Adrenal gland (tissue), 12 donors: ENCODE data around the gene RMND5B. TPM values are rescaled to one million over a fixed set of nuclear protein-coding genes. Genes with fewer than 3 reads are reported as not detected.

Experiments
- DNase-seq, 7 donors: peaks; one replicate each; pipeline ENCODE4 v3.0.0-alpha.2; 2019 to 2020
- H3K27ac ChIP-seq, 5 donors: fragments of 200-600 bp; sonication (generic) in 4 of 5; 1 replicate in 3 of 5; 2 replicates in 2 of 5; pipeline versions ENCODE4 v1.5.1 to v1.8.0; 2016 to 2020; ENCODE audit warnings: mild to moderate bottlenecking in 1 of 5
- H3K27me3 ChIP-seq: fragments of 200-600 bp; 2 replicates; pipeline ENCODE4 v1.8.0; 2021
- H3K36me3 ChIP-seq, 2 donors: fragments of 200-600 bp; replicated peaks in 1 of 2; 1 replicate in 1 of 2; 2 replicates in 1 of 2; pipeline versions ENCODE4 v1.5.1 to v1.8.0; 2018 to 2022
- H3K4me1 ChIP-seq, 2 donors: fragments of 200-600 bp; replicated peaks in 1 of 2; 1 replicate in 1 of 2; 2 replicates in 1 of 2; pipeline versions ENCODE4 v1.5.1 to v1.8.0; 2018 to 2021
- H3K4me3 ChIP-seq, 4 donors: fragments of 200-600 bp; sonication (generic) in 3 of 4; one replicate each; pipeline ENCODE4 v1.5.1; 2016 to 2018
- H3K9me3 ChIP-seq, 3 donors: fragments of 200-600 bp; sonication (generic) in 1 of 3; replicated peaks in 1 of 3; 1 replicate in 2 of 3; 2 replicates in 1 of 3; pipeline versions ENCODE4 v1.5.1 to v1.8.0; 2016 to 2021
- CTCF ChIP-seq, 6 experiments: fragments of 450-650 bp in 4 of 6; fragments of 200-600 bp in 2 of 6; sonication (generic) in 1 of 6; IDR thresholded peaks; 1 replicate in 5 of 6; 2 replicates in 1 of 6; pipeline versions ENCODE4 v1.5.1 to v1.8.0; 2016 to 2021; ENCODE audit warnings: antibody characterized with exemption in 6 of 6, mild to moderate bottlenecking in 2 of 6, moderate library complexity in 1 of 6
- POLR2A ChIP-seq, 2 donors: fragments of 450-650 bp; IDR thresholded peaks; one replicate each; pipeline ENCODE4 v1.6.1; 2017; ENCODE audit warnings: antibody characterized with exemption in 2 of 2, mild to moderate bottlenecking in 2 of 2, moderate library complexity in 1 of 2
- WGBS, 4 donors: extraction: QIAGEN DNeasy Blood & Tissue Kit in 2 of 4; methylation state at CpG; one replicate each; pipeline versions ENCODE4 v1.1.5 to v1.1.7; 2013 to 2017; 5-methylcytosine and 5-hydroxymethylcytosine counted together
- intact Hi-C, 2 donors: fragments of 100-400 bp; cut with DNase I; formaldehyde crosslinking; loops; one replicate each; pipeline versions ENCODE4 v1.14.1 to v1.15.0; 2022 to 2023
- polyA plus RNA-seq, 3 donors: library from polyadenylated mRNA; stranded (reverse); fragments of 200-250 nt in 2 of 3; fragments of 350-450 nt in 1 of 3; fragmentation: Illumina TruSeq in 1 of 3; extraction: RNeasy Lipid Tissue Mini Kit (QIAGEN cat#74804) in 1 of 3; gene quantifications; one replicate each; pipeline ENCODE4 v1.2.3, GENCODE V29; 2013 to 2014
- total RNA-seq, 9 donors: library from RNA; depleted of rRNA in 4 of 9; stranded (reverse); fragments of >200 nt in 4 of 9; fragments of 120-200 nt in 1 of 9; fragmentation: NEBNext Ultra II Directional in 1 of 9; extraction: Animal tissue kit (Norgen Biotek cat#: 25700) in 1 of 9; gene quantifications; one replicate each; pipeline versions ENCODE4 v1.1.0 to v1.2.4, GENCODE V29; 2013 to 2023
- donor health status: healthy with polysubstance abuse.
- donor health status: Bipolar disorder and iron deficiency.
- donor health status: DM: yes; HTN: yes; CAD: no.
- donor health status: DM: no; HTN: no; CAD: no.
- donor health status: DM: no; HTN: no; CAD: no.
- donor health status: DM: yes; HTN: yes; CAD: no.

The RMND5B gene
- total and polyA plus RNA-seq, 12 donors = 28.1 to 51.4 (median 37.0) TPM

GRCh38 chr5:178120607-178121357 lies 10.0 kb upstream of the RMND5B start:
- Histone ChIP-seq H3K36me3 (no peaks in the 10 kb centered on the region), H3K27me3 (no peaks in the 10 kb centered on the region), H3K4me1 (peaks cover 0 to 5% of the 10 kb centered on the region in 2 donors), H3K4me3 (no peak overlapping the region), H3K27ac (no peak overlapping the region), H3K9me3 (no peaks in the 10 kb centered on the region)
- WGBS, 4 donors = 36 to 63% (median 49%) methylated on average over 9 to 29 of the region's 29 CpGs
- peak; percentile 79 to 95 (median 89) for DNase-seq
- intact Hi-C loops = no loop called here
- TF ChIP-seq POLR2A (IDR thresholded peaks at IDR 0.05) (no peak), CTCF (IDR thresholded peaks at IDR 0.05) (peak in 5 of 6 experiments; percentile 30 to 46 (median 36))

GRCh38 chr5:178121391-178122276 lies 9.2 kb upstream of the RMND5B start:
- Histone ChIP-seq H3K36me3 (no peaks in the 10 kb centered on the region), H3K4me1 (peaks cover 0 to 5% of the 10 kb centered on the region in 2 donors), H3K27me3 (no peaks in the 10 kb centered on the region), H3K9me3 (no peaks in the 10 kb centered on the region), H3K27ac (no peak overlapping the region), H3K4me3 (no peak overlapping the region)
- intact Hi-C loops = no loop called here
- DNase-seq = no peak
- WGBS, 4 donors = 72 to 87% (median 77%) methylated on average over 25 to 38 of the region's 38 CpGs
- TF ChIP-seq POLR2A (IDR thresholded peaks at IDR 0.05) = no peak
- TF ChIP-seq CTCF (IDR thresholded peaks at IDR 0.05) = no peak

GRCh38 chr5:178122346-178122745 lies 8.5 kb upstream of the RMND5B start:
- no peak for TF ChIP-seq CTCF (IDR thresholded peaks at IDR 0.05)
- no peak for TF ChIP-seq POLR2A (IDR thresholded peaks at IDR 0.05)
- Histone ChIP-seq H3K4me1 (peaks cover 0 to 5% of the 10 kb centered on the region in 2 donors), H3K27me3 (no peaks in the 10 kb centered on the region), H3K4me3 (no peak overlapping the region), H3K27ac (no peak overlapping the region), H3K36me3 (no peaks in the 10 kb centered on the region), H3K9me3 (no peaks in the 10 kb centered on the region)
- WGBS, 4 donors = 68 to 89% (median 76%) methylated on average over 3 to 5 of the region's 5 CpGs
- DNase-seq = no peak
- intact Hi-C loops = no loop called here
